HL-60/S4 treated with phorbol 12-myristate 13-acetate at 8.2 ng/mL for 4 days and 3 days (cell line): ENCODE measurements around the gene PTK6.
"Not testable (repeated sequence)": the region's sequence is repeated elsewhere in the genome, so short reads cannot be mapped to it uniquely, and the experiment has no call there.

Source experiments
- in situ Hi-C: fragments of 300-500 bp; cut with MboI; formaldehyde crosslinking; loops from 2 replicates; pipeline ENCODE4 v1.15.0; 2022; ENCODE audit warnings: low sequenced_read_pairs

Gene PTK6

GRCh38 chr20:63559485-63560332 is 22.5 kb upstream of the PTK6 start:
- in situ Hi-C loops, result not testable (repeated sequence)

- in situ Hi-C loops, result no loop called here
Measured at GRCh38 chr20:63558804-63559484, 21.8 kb upstream of the PTK6 start.

GRCh38 chr20:63557481-63557891 is 20.3 kb upstream of the PTK6 start:
- in situ Hi-C loops, result no loop called here

- in situ Hi-C loops, result no loop called here
Measured at GRCh38 chr20:63556873-63557478, 19.8 kb upstream of the PTK6 start.

- in situ Hi-C loops, result no loop called here
Measured at GRCh38 chr20:63555661-63556381, 18.6 kb upstream of the PTK6 start.

- in situ Hi-C loops, result no loop called here
Measured at GRCh38 chr20:63554361-63555278, 17.4 kb upstream of the PTK6 start.

GRCh38 chr20:63553933-63554290 is 16.7 kb upstream of the PTK6 start, which contains the start of gene FNDC11:
Gene FNDC11 (plus strand): TSS chr20:63554159. CDS start chr20:63555664, 1,505 bp downstream.
- in situ Hi-C loops, result no loop called here

GRCh38 chr20:63553251-63553932 is 16.2 kb upstream of the PTK6 start:
- in situ Hi-C loops, result no loop called here

GRCh38 chr20:63552481-63553249 is 15.5 kb upstream of the PTK6 start:
- in situ Hi-C loops, result no loop called here

- in situ Hi-C loops, result no loop called here
Measured at GRCh38 chr20:63551068-63551467, 13.9 kb upstream of the PTK6 start.

- in situ Hi-C loops, result no loop called here
Measured at GRCh38 chr20:63549679-63550282, 12.6 kb upstream of the PTK6 start.

GRCh38 chr20:63549019-63549418 is 11.8 kb upstream of the PTK6 start:
- in situ Hi-C loops, result no loop called here

- in situ Hi-C loops, result no loop called here
Measured at GRCh38 chr20:63548542-63548941, 11.4 kb upstream of the PTK6 start.

- in situ Hi-C loops, result no loop called here
Measured at GRCh38 chr20:63547725-63548480, 10.7 kb upstream of the PTK6 start, which contains the start of gene SRMS. Gene SRMS (minus strand): TSS chr20:63547749. CDS start chr20:63547463, 286 bp downstream.

- in situ Hi-C loops, result no loop called here
Measured at GRCh38 chr20:63546956-63547724, 10.0 kb upstream of the PTK6 start.

- in situ Hi-C loops, result no loop called here
Measured at GRCh38 chr20:63546256-63546955, 9.2 kb upstream of the PTK6 start.
